Breast epithelium (tissue), 3 donors: ENCODE results near the gene PRG3.

ENCODE experiments used
- CTCF ChIP-seq, 3 donors: fragments of 450-650 bp; IDR thresholded peaks; one replicate each; pipeline ENCODE4 v1.5.1; 2016 to 2017; ENCODE audit warnings: antibody characterized with exemption in 3 of 3, mild to moderate bottlenecking in 3 of 3, moderate library complexity in 3 of 3
- POLR2A ChIP-seq: fragments of 450-650 bp; IDR thresholded peaks from one replicate; pipeline ENCODE4 v1.6.1; 2016; ENCODE audit warnings: antibody characterized with exemption, mild to moderate bottlenecking, moderate library complexity
- POLR2AphosphoS5 ChIP-seq, 3 donors: sonication (generic); formaldehyde crosslinking; IDR thresholded peaks; one replicate each; pipeline ENCODE4 v1.6.1; 2017; ENCODE audit warnings: antibody characterized with exemption in 3 of 3

GRCh38 chr11:57391539-57391938 is 10.6 kb upstream of the PRG3 start:
- TF ChIP-seq CTCF (IDR thresholded peaks at IDR 0.05) (no peak), POLR2A (no peak), POLR2AphosphoS5 (IDR thresholded peaks at IDR 0.05) (no peak)
